HG03469 (cell line): ENCODE data around the gene CD101.

Experiments
- ATAC-seq: cut with Tn5 transposase; IDR thresholded peaks from one replicate; pipeline ENCODE4 v1.9.1; 2021; ENCODE audit warnings: mild to moderate bottlenecking, moderate library complexity, moderate number of reproducible peaks; ENCODE audit not compliant: unreplicated experiment

The CD101 gene

DNA sequence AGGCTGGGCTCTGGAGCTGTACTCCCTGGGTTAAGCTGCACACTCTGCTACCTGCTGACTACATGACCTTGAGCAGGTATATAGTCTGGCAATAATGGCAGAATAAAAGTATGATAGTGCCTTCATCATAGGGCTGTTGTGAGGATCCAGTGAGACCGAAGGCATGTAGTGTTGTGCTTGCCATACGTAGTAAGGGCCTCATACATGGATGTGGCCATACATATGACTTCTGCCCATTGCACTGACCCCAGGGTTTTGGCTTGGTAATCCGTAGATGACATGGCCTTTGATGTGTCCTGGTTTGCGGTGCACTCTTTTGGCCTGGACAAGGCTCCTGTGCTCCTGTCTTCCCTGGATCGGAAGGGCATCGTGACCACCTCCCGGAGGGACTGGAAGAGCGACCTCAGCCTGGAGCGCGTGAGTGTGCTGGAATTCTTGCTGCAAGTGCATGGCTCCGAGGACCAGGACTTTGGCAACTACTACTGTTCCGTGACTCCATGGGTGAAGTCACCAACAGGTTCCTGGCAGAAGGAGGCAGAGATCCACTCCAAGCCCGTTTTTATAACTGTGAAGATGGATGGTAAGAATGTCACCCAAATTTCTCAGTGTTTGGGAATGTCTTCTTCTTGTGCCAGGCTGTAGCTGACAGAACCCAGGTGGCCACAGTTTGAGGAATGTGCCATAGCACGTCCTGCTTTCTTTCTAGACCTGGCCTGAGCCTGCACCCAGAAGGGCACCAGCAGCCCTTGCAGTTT is 17.0 kb upstream of the CD101 start:
- no peak for ATAC-seq

- no peak for ATAC-seq
Observed at GRCh38 chr1:116986421-116987255, 14.9 kb upstream of the CD101 start.

GRCh38 chr1:116987256-116987555 is 14.4 kb upstream of the CD101 start:
- no peak for ATAC-seq

DNA sequence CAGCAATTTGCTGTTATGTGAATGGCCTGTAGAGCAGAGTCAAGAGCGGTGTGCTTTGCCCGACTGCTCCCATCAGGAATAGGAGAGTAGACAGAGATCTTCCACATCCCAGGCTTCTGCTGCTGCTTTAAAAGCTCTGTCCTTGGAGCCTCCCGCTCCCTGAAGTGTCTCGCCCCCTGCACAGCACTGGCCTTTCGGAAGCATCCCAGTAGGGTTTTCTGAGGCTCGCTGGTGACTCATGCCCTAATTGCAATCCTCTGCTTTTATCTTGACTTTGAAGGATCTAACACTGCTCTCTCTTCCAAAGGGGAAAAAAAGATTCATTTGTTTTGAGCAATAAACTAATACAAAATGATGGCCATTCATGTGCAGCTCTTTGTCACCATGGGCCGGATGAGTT is 13.3 kb upstream of the CD101 start:
- no peak for ATAC-seq

GRCh38 chr1:116988908-116989307 is 12.7 kb upstream of the CD101 start:
- ATAC-seq = no peak

GRCh38 chr1:116989835-116990234 is 11.7 kb upstream of the CD101 start:
- no peak for ATAC-seq

DNA sequence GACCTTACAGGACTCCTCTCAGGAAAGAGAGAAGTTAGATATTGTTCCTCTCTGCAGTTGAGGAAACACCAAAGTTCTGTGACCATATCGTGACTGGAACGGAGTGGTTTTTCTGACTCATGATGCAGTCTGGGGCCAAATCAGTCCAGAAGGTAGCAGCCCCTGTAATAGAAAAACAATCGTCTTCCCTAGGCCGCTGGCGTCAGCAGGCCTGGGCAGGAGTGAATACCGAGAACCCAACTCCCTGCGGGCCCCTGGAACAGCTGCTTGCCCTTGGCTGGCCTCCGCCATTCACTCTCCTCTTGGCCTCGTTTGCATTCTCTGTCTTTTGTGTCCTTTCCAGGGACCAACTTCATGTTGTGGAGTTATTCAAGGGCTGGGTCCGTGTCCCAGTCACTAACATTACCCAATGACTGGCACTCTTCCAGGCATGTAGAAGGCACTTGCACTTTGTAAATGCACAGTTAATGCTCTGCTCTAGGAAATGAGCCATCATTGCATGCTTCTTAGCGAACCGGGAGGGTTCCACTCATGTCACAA is 10.9 kb upstream of the CD101 start:
- no peak for ATAC-seq

GRCh38 chr1:116991171-116991845 is 10.3 kb upstream of the CD101 start:
- ATAC-seq = no peak

DNA sequence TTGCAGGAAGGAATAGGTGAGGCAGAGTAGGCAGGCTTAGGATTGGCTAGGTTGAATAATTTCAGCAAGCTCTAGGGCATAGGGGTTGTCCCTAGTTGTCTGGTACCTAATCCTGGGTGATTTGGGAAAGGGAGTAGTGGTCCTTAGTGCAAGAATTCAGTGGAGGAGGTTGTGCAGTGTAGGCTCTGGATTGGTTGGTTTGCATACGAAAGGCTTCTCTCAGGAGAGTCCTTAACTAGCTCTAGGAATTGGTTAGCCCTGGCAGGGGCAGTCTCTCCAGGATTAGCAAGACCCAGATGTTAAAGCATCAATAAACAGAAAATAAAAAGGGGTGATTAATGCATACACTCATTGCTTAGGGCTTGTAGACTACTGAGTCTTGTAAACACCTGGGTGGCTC is 9.6 kb upstream of the CD101 start:
- no peak for ATAC-seq

DNA sequence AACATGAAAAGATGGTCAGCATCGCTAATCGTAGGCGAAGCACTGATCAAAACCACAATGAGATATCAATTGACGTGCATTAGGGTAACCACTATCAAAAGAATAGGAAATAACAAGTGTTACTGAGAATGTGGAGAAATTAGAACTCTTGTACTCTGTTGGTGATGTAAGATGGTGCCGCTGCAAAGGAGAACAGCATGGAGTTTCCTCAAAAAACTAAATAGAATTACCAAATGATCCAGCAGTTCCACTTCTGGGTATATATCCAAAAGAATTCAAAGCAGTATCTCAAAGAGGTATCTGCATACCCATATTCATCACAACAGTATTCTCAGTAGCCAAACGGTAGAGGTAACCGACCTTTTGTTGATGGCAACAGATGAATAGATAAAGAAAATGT is 8.3 kb upstream of the CD101 start:
- no peak for ATAC-seq

DNA sequence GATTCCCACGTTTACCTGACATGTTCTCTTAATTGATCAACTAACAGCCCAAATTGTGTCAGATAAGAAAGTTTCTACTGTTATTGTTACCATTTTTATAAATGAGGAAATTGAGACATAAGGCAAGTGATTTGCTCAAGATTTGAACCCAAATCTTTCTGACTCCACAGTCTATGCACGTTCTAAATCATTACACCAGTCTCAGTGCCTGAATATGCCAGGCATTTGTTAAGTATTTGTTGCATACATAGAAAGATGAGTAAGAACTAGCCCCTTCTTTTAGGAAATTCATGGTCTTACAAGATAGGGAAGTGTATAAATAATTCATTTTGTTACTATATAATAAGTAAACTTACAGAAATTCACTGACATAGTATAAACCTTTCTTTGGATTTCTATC is 7.1 kb upstream of the CD101 start:
- ATAC-seq = no peak

GRCh38 chr1:116997066-116997465 is 4.5 kb upstream of the CD101 start:
- no peak for ATAC-seq

- ATAC-seq = no peak
Observed at GRCh38 chr1:116997636-116998035, 3.9 kb upstream of the CD101 start.

DNA sequence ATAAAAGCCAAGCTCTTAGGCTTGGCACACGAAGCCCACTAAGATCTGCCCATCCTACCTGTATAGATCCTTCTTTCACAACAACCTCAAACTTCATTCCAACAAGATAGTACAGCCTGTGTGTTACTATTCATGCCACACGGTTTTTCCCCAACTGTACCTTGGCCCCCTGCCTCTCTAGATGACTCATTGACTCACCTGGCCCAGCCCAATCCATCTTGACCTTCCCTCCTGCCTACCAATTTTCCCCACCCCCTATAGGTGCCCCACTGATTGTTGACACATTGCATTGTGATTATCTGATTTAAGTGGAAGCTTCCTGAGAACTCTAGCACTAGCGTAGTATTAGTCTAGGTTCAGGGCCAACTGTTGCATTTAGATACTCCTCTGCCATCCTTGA is 2.0 kb upstream of the CD101 start:
- ATAC-seq = no peak

- no peak for ATAC-seq
Observed at GRCh38 chr1:117000142-117000541, 1.4 kb upstream of the CD101 start.

- no peak for ATAC-seq
Observed at GRCh38 chr1:117003223-117003875, 1.8 kb downstream of the CD101 start.

DNA sequence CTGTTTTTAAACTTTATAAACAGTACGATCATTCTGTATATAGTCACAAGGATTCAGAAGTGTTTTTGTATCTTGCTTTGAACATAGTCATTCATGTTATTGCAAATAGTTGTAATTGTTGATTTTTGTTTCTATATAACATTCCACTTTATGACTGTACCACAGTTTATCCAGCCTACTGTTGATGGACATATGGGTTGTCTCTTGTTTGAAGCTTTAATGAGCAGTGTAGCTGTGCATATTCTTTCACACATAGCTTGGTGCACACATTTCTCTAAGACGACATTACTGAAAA is 6.1 kb downstream of the CD101 start:
- ATAC-seq = no peak

- no peak for ATAC-seq
Observed at GRCh38 chr1:117008656-117009055, 7.1 kb downstream of the CD101 start.

- no peak for ATAC-seq
Observed at GRCh38 chr1:117009132-117009531, 7.6 kb downstream of the CD101 start.

- ATAC-seq = no peak
Observed at GRCh38 chr1:117010310-117010969, 8.9 kb downstream of the CD101 start.

GRCh38 chr1:117011334-117011733 is 9.8 kb downstream of the CD101 start:
- ATAC-seq = no peak
